ENCODE measurements around the gene TP53.
"Not testable (repeated sequence)": the region's sequence is repeated elsewhere in the genome, so short reads cannot be mapped to it uniquely, and the experiment has no call there.

The TP53 gene

GRCh38 chr17:7674934-7675333 lies 12.4 kb downstream of the TP53 start:
- no peak for DNase-seq (ENCODE audit: low spot score)

- no peak for DNase-seq (ENCODE audit: low spot score)
Observed at GRCh38 chr17:7673239-7673638, 14.1 kb downstream of the TP53 start.

DNA sequence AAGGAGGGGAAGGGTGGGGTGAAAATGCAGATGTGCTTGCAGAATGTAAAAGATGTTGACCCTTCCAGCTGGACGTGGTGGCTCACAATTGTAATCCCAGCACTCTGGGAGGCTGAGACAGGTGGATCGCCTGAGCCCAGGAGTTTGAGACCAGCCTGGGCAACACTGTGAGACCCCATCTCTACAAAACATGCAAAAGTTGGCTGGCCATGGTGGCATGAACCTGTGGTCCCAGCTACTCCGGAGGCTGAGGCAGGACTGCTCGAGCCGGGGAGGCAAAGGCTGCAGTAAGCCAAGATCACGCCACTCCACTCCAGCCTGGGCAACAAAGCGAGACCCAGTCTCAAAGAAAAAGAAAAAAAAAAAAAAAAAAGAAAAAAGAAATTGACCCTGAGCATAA lies 18.8 kb downstream of the TP53 start:
- no peak for DNase-seq (ENCODE audit: low spot score)

GRCh38 chr17:7667656-7668406 lies 19.5 kb downstream of the TP53 start:
- DNase-seq (ENCODE audit: low spot score), result no peak

DNA sequence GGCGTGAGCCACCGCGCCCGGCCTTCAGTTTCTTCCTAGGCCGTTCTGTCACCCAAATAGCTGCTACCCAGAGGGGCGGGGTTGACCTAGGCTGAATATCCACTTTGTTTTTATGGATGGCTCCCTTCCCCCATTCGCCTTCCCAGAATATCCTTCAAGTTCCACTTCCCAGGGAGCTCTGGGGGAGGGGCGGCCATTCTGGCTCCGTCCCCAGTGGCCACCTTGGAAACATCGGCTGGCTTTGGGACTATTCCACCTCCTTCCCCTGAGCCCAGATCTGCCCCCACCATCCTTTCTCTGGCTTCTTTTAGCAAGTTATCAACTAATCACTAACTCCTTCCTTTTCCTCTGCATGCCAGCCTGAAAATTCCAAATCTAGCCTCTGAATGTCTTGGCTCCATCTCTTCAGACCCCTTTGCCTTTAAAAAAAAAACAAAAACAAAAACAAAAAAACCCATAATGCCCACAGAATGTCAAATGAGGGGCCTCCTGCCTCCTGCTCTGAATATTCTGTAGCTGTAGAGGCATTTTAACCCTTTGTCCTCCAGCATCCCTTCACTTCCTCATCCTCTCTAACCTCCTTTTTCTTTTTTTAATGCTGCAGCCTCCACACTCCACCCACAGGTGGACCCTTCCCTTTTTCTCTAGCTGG lies 30.2 kb downstream of the TP53 start:
- DNase-seq (ENCODE audit: low spot score), result no peak

DNA sequence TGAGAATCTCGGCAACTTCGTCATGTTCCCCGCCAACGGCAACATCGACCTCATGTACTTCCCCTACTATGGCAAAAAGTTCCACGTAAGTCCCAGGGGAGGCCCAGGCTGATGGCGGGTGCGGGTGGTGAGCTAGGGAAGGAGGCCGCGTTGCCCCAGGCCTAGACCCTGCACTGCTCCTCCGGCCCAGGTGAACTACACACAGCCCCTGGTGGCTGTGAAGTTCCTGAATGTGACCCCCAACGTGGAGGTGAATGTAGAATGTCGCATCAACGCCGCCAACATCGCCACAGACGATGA lies 31.8 kb downstream of the TP53 start:
- DNase-seq (ENCODE audit: low spot score), result no peak

DNA sequence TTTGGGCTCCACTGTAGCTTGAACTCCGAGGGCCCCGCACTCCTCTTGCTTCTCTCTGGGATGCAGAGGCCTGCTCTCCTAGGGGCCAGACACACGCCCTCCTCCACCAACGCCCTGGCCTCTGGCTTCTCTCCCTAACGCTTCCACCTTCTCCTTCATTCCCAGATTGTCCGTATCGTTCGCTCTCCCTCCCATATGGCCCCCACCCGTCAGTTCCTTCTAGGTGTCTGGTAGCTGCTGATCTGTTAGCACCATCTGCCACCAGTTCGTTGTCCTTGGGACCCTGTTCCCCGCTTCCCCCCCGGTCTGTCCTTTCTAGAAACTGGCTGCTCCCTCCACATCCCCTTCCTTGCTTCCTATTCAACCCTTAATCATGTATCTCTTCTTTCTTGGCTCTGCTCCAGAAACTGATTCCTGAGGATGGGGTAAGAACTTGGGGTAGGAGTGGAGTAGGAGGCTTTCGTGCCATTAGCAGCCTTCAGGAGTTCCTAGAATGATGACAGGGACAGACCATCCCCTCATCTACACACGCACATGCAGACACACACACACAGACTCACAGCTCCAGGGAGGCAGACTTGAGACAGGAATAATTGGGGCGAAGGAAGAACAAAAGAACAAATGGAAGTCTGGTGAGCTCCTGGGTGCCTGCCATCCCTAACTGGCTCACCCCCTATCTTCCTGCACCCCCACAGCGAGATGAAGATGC lies 32.3 kb downstream of the TP53 start:
- DNase-seq (ENCODE audit: low spot score), result no peak

GRCh38 chr17:7652388-7653356 lies 34.6 kb downstream of the TP53 start:
- no peak for DNase-seq (ENCODE audit: low spot score)

- DNase-seq (ENCODE audit: low spot score), result no peak
Observed at GRCh38 chr17:7651665-7652387, 35.5 kb downstream of the TP53 start.

GRCh38 chr17:7651097-7651664 lies 36.1 kb downstream of the TP53 start:
- DNase-seq (ENCODE audit: low spot score), result no peak

- DNase-seq (ENCODE audit: low spot score), result peak; percentile 58
Observed at GRCh38 chr17:7650509-7651096, 36.7 kb downstream of the TP53 start, which contains the start of gene ATP1B2. Gene ATP1B2, plus strand, starts transcription at chr17:7650926. Its CDS starts 593 bp downstream, at chr17:7651519.

- peak; percentile 1 for DNase-seq (ENCODE audit: low spot score)
Observed at GRCh38 chr17:7647018-7647417, 40.3 kb downstream of the TP53 start.

GRCh38 chr17:7646457-7646856 lies 40.8 kb downstream of the TP53 start:
- DNase-seq (ENCODE audit: low spot score), result peak; percentile 23

- peak; percentile 1 for DNase-seq (ENCODE audit: low spot score)
Observed at GRCh38 chr17:7644775-7645174, 42.5 kb downstream of the TP53 start.

DNA sequence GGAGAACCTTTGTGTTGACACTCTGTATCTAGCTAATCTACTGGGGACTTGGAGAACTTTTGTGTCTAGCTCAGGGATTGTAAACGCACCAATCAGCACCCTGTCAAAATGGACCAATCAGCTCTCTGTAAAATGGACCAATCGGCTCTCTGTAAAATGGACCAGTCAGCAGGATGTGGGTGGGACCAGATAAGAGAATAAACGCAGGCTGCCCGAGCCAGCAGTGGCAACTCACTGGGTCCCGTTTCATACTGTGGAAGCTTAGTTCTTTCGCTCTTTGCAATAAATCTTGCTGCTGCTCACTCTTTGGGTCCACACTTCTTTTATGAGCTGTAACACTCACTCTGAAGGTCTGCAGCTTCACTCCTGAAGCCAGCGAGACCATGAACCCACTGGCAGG lies 45.7 kb downstream of the TP53 start:
- DNase-seq (ENCODE audit: low spot score), result not testable (repeated sequence)

DNA sequence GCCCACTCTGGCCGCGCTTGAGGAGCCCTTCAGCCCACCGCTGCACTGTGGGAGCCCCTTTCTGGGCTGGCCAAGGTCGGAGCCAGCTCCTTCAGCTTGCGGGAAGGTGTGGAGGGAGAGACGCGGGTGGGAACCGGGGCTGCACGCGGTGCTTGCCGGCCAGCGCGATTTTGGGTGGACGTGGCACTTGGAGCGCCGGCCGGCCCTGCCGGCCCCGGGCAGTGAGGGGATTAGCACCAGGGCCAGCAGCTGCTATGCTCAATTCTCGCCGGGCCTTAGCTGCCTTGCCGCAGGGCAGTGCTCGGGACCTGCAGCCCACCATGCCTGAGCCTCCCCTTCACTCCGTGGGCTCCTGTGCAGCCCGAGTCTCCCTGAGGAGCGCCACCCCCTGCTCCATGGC lies 46.5 kb downstream of the TP53 start:
- no peak for DNase-seq (ENCODE audit: low spot score)

GRCh38 chr17:7636163-7636562 lies 51.1 kb downstream of the TP53 start:
- peak; percentile 2 for DNase-seq (ENCODE audit: low spot score)

DNA sequence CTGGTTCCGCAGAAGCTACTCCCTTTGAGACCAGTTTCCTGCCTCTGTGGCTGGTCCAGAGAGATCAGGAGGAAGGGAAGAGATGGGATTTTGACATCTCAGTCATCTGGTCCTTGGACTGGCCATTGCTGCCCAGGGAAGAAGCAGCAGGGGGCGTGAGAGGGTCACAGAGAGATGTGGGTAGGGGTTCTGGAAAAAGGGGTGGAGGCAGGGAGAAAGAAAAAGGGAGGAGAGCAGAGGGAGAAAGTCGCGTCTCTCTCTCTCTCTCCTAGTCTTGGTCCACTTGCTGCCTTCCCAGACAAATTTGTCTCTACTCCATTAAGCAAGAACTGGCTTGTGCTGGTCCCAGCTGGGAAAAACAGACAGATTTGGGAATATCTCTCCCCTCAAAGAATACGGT lies 52.9 kb downstream of the TP53 start:
- peak; percentile 76 for DNase-seq (ENCODE audit: low spot score)

GRCh38 chr17:7633093-7633492 lies 54.2 kb downstream of the TP53 start:
- DNase-seq (ENCODE audit: low spot score), result peak; percentile 3

DNA sequence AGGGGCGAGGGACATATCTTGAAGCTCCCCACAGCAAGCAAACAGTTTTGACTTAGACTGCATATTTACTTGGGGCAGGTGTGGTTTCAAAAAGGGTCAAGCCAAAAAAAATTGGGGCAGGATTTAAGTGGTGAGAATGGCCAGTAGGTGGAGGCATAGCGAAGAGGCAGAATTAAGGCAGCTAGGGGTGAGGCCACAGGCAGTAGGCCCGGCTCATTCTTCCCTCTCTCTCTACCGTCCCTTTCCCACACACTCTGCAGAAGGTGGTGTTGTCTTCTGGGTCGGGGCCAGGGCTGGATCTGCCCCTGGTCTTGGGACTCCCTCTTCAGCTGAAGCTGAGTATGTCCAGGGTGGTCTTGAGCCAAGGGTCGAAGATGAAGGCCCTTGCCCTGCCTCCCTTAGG lies 54.8 kb downstream of the TP53 start:
- peak; percentile 75 for DNase-seq (ENCODE audit: low spot score)
